HCT116 (cell line): ENCODE data around the gene ZNF792.

Source experiments
- EZH2 ChIP-seq: fragments of 200-600 bp; sonication (generic); IDR thresholded peaks from 2 replicates; pipeline ENCODE4 v1.6.1; 2017; ENCODE audit warnings: antibody characterized with exemption, mixed run types
- POLR2A ChIP-seq: IDR thresholded peaks from 2 replicates; pipeline ENCODE4 v1.7.0; 2011; ENCODE audit warnings: borderline replicate concordance; ENCODE audit not compliant: insufficient read depth, insufficient read length; ENCODE audit errors: extremely low read depth
- POLR2AphosphoS5 ChIP-seq: IDR thresholded peaks from 2 replicates; pipeline ENCODE4 v1.6.1; 2011; ENCODE audit warnings: mild to moderate bottlenecking, low read depth, low read length, moderate library complexity
- RAD21 ChIP-seq: IDR thresholded peaks from 2 replicates; pipeline ENCODE4 v1.6.1; 2012; ENCODE audit warnings: low read depth, mild to moderate bottlenecking
- SIN3A ChIP-seq: IDR thresholded peaks from 2 replicates; pipeline ENCODE4 v1.6.1; 2012; ENCODE audit warnings: low read depth
- TCF7L2 ChIP-seq: IDR thresholded peaks from 2 replicates; pipeline ENCODE4 v1.7.0; 2011; ENCODE audit warnings: borderline replicate concordance, inconsistent platforms; ENCODE audit not compliant: insufficient read depth, insufficient read length; ENCODE audit errors: extremely low read depth
- TF ChIP-seq, protein P1 (sequence below), 3 experiments: fragments of 200-600 bp in 1 of 3; sonication (generic) in 1 of 3; IDR thresholded peaks in 2 of 3; conservative IDR thresholded peaks in 1 of 3; 2 replicates each; pipeline ENCODE4 v1.5.1; 2012 to 2017; ENCODE audit warnings: low read depth in 2 of 3, low read length in 2 of 3, antibody characterized with exemption in 1 of 3, borderline replicate concordance in 1 of 3, control low read depth in 1 of 3, mild to moderate bottlenecking in 1 of 3, mixed read lengths in 1 of 3, mixed run types in 1 of 3, moderate library complexity in 1 of 3; ENCODE audit not compliant: insufficient read depth in 1 of 3
- TF ChIP-seq, protein P2 (sequence below): IDR thresholded peaks from 2 replicates; pipeline ENCODE4 v1.6.1; 2012; ENCODE audit warnings: low read depth
- TF ChIP-seq, protein P3 (sequence below): IDR thresholded peaks from 2 replicates; pipeline ENCODE4 v1.6.1; 2011; ENCODE audit warnings: mild to moderate bottlenecking, low read length, moderate library complexity; ENCODE audit not compliant: insufficient replicate concordance; ENCODE audit errors: extremely low read depth
- TF ChIP-seq, protein P4 (sequence below): IDR thresholded peaks from 2 replicates; pipeline ENCODE4 v1.6.1; 2012

DNA sequence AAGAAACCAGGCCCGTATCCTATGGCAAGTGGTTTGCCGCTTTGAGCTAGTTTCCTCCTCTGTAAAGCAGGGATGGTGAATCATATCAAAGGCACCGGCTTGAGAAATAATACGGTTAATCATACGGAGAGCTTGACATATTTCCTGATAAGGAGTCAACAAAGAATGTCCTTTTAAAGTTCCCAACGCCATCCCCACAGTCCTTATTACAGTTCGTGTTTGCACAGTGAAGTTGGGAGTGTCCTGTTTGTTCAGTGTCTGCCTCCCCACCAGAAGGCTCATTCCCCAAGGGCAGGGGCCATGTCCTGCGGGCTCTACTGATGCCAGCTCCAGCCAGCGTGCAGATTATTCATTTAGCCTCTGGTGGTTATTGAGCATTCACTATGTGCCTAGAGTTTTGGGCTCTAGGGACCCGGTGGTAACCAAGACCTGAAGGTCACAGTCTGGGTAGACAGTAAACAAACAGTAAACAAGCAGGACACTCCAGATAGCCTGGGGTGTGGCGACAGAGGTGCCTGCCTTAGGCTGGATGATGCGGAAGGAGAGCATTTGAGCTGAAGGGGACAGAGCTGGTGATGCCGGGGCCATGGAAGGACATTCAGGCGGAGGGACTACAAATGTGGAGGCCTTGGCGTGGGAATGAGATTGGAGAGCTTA is 42.4 kb upstream of the ZNF792 start:
- TF ChIP-seq SIN3A = no peak
- TF ChIP-seq, protein P1, sequence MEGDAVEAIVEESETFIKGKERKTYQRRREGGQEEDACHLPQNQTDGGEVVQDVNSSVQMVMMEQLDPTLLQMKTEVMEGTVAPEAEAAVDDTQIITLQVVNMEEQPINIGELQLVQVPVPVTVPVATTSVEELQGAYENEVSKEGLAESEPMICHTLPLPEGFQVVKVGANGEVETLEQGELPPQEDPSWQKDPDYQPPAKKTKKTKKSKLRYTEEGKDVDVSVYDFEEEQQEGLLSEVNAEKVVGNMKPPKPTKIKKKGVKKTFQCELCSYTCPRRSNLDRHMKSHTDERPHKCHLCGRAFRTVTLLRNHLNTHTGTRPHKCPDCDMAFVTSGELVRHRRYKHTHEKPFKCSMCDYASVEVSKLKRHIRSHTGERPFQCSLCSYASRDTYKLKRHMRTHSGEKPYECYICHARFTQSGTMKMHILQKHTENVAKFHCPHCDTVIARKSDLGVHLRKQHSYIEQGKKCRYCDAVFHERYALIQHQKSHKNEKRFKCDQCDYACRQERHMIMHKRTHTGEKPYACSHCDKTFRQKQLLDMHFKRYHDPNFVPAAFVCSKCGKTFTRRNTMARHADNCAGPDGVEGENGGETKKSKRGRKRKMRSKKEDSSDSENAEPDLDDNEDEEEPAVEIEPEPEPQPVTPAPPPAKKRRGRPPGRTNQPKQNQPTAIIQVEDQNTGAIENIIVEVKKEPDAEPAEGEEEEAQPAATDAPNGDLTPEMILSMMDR (IDR thresholded peaks at IDR 0.05 in 2 of 3, conservative IDR thresholded peaks at IDR 0.05 in 1 of 3; ENCODE audit: borderline replicate concordance in 1 of 3, insufficient read depth in 1 of 3, low read depth in 2 of 3, low read length in 2 of 3) = no peak
- no peak for TF ChIP-seq TCF7L2
- TF ChIP-seq, protein P2, sequence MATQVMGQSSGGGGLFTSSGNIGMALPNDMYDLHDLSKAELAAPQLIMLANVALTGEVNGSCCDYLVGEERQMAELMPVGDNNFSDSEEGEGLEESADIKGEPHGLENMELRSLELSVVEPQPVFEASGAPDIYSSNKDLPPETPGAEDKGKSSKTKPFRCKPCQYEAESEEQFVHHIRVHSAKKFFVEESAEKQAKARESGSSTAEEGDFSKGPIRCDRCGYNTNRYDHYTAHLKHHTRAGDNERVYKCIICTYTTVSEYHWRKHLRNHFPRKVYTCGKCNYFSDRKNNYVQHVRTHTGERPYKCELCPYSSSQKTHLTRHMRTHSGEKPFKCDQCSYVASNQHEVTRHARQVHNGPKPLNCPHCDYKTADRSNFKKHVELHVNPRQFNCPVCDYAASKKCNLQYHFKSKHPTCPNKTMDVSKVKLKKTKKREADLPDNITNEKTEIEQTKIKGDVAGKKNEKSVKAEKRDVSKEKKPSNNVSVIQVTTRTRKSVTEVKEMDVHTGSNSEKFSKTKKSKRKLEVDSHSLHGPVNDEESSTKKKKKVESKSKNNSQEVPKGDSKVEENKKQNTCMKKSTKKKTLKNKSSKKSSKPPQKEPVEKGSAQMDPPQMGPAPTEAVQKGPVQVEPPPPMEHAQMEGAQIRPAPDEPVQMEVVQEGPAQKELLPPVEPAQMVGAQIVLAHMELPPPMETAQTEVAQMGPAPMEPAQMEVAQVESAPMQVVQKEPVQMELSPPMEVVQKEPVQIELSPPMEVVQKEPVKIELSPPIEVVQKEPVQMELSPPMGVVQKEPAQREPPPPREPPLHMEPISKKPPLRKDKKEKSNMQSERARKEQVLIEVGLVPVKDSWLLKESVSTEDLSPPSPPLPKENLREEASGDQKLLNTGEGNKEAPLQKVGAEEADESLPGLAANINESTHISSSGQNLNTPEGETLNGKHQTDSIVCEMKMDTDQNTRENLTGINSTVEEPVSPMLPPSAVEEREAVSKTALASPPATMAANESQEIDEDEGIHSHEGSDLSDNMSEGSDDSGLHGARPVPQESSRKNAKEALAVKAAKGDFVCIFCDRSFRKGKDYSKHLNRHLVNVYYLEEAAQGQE = no peak
- no peak for TF ChIP-seq POLR2AphosphoS5
- TF ChIP-seq, protein P3, sequence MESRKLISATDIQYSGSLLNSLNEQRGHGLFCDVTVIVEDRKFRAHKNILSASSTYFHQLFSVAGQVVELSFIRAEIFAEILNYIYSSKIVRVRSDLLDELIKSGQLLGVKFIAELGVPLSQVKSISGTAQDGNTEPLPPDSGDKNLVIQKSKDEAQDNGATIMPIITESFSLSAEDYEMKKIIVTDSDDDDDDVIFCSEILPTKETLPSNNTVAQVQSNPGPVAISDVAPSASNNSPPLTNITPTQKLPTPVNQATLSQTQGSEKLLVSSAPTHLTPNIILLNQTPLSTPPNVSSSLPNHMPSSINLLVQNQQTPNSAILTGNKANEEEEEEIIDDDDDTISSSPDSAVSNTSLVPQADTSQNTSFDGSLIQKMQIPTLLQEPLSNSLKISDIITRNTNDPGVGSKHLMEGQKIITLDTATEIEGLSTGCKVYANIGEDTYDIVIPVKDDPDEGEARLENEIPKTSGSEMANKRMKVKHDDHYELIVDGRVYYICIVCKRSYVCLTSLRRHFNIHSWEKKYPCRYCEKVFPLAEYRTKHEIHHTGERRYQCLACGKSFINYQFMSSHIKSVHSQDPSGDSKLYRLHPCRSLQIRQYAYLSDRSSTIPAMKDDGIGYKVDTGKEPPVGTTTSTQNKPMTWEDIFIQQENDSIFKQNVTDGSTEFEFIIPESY = no peak
- TF ChIP-seq, protein P4, sequence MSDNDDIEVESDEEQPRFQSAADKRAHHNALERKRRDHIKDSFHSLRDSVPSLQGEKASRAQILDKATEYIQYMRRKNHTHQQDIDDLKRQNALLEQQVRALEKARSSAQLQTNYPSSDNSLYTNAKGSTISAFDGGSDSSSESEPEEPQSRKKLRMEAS = no peak
- no peak for TF ChIP-seq POLR2A
- no peak for TF ChIP-seq EZH2
- no peak for TF ChIP-seq RAD21
